Nephron (organoid): ENCODE results near the gene SYNE4.
"Not testable (repeated sequence)": the region's sequence is repeated elsewhere in the genome, so short reads cannot be mapped to it uniquely, and the experiment has no call there.

Experiments
- H3K27ac Mint-ChIP-seq, 3 experiments: 2 replicates each; pipeline ENCODE4 v1.8.0; 2020; ENCODE audit warnings: mixed read lengths in 3 of 3, mild to moderate bottlenecking in 2 of 3, moderate library complexity in 1 of 3
- H3K27me3 Mint-ChIP-seq: 2 replicates; pipeline ENCODE4 v1.8.0; 2021; ENCODE audit warnings: low read depth, mild to moderate bottlenecking, moderate library complexity, mixed read lengths
- H3K36me3 Mint-ChIP-seq: 2 replicates; pipeline ENCODE4 v1.8.0; 2020; ENCODE audit warnings: low read depth, mixed read lengths
- H3K4me1 Mint-ChIP-seq: 2 replicates; pipeline ENCODE4 v1.8.0; 2020; ENCODE audit warnings: mixed read lengths
- H3K4me3 Mint-ChIP-seq, 3 experiments: 2 replicates each; pipeline ENCODE4 v1.8.0; 2020; ENCODE audit warnings: mild to moderate bottlenecking in 3 of 3, mixed read lengths in 3 of 3, moderate library complexity in 2 of 3
- H3K9me3 Mint-ChIP-seq: 2 replicates; pipeline ENCODE4 v1.8.0; 2020; ENCODE audit warnings: mixed read lengths
- TF ChIP-seq, protein P1 (sequence below), 3 experiments: fragments of 200-600 bp; sonication (generic); IDR thresholded peaks; one replicate each; pipeline ENCODE4 v1.5.0; 2021; ENCODE audit warnings: antibody characterized with exemption in 3 of 3; ENCODE audit not compliant: unreplicated experiment in 3 of 3

Gene SYNE4

GRCh38 chr19:35988824-35989223 is 19.8 kb downstream of the SYNE4 start:
- Mint-ChIP-seq H3K27me3 (peaks cover 59% of the 10 kb centered on the region), H3K4me1 (no peaks in the 10 kb centered on the region), H3K9me3 (no peaks in the 10 kb centered on the region), H3K36me3 (no peaks in the 10 kb centered on the region), H3K27ac (no peak overlapping the region), H3K4me3 (no peak overlapping the region)
- TF ChIP-seq, protein P1, sequence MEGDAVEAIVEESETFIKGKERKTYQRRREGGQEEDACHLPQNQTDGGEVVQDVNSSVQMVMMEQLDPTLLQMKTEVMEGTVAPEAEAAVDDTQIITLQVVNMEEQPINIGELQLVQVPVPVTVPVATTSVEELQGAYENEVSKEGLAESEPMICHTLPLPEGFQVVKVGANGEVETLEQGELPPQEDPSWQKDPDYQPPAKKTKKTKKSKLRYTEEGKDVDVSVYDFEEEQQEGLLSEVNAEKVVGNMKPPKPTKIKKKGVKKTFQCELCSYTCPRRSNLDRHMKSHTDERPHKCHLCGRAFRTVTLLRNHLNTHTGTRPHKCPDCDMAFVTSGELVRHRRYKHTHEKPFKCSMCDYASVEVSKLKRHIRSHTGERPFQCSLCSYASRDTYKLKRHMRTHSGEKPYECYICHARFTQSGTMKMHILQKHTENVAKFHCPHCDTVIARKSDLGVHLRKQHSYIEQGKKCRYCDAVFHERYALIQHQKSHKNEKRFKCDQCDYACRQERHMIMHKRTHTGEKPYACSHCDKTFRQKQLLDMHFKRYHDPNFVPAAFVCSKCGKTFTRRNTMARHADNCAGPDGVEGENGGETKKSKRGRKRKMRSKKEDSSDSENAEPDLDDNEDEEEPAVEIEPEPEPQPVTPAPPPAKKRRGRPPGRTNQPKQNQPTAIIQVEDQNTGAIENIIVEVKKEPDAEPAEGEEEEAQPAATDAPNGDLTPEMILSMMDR (IDR thresholded peaks at IDR 0.05; ENCODE audit: unreplicated experiment in 3 of 3): no peak

DNA sequence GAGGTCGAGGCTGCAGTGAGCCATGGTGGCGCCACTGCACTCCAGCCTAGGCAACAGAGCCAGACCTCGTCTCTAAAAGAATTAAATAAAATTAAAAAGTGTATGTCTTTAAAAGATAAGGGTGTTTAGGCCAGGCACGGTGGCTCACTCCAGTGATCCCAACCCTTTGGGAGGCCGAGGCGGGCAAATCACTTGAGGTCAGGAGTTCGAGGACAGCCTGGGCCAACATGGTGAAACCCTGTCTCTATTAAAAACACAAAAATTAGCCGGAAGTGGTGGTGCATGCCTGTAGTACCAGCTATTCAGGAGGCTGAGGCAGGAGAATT is 21.1 kb downstream of the SYNE4 start:
- H3K27me3 Mint-ChIP-seq: peaks cover 69% of the 10 kb centered on the region
- H3K4me1 Mint-ChIP-seq: no peaks in the 10 kb centered on the region
- H3K36me3 Mint-ChIP-seq: no peaks in the 10 kb centered on the region
- TF ChIP-seq, protein P1 (IDR thresholded peaks at IDR 0.05; ENCODE audit: unreplicated experiment in 3 of 3): no peak
- H3K9me3 Mint-ChIP-seq: no peaks in the 10 kb centered on the region
- peak overlapping the region in 2 of 3 experiments; percentile 44 to 57 for H3K4me3 Mint-ChIP-seq
- no peak overlapping the region for H3K27ac Mint-ChIP-seq

DNA sequence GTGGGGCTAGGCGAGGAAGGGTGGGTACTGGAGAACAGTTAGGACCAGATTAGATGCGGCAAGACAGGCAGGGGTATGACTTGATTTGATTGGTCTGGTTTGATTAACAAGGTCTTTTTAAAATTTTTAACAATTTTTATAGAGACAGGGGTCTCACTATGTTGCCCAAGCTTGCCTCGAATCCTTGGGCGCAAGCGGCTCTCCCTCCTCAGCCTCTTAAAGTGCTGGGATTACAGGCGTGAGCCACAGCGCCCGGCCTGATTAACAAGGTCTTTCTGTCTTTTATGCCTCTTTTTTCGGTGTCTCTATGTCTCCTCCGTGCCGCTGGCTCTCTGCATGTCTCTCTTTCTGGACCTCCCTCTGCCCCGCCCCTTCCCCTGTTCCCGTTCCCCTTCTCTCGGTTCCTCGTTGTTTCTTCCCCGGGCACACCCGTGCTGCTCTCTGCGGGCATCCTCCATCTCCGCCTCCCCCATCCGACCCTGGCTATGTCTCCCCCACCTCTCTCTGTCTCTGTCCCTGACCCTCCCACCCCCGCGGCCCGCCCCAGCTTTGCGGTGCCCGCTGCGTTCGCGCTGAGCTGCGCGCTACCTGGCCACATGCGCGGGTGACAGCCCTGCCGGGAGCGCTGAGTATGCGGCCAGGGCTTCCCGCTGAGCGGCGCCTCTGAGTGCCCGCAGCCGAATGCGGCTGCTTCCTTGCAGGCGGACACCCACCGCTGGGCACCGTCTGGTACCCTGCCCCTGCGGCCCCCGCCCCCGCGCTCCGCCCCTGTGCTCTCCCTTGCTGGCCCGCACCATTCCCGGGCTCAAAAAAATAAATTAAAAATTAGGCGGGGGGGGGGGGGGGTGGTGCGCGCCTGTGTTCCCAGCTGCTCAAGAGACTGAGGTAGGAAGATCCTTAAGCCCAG is 21.7 kb downstream of the SYNE4 start:
- H3K9me3 Mint-ChIP-seq: no peaks in the 10 kb centered on the region
- H3K27ac Mint-ChIP-seq: no peak overlapping the region
- H3K27me3 Mint-ChIP-seq: peaks cover 75% of the 10 kb centered on the region
- TF ChIP-seq, protein P1 (IDR thresholded peaks at IDR 0.05; ENCODE audit: unreplicated experiment in 3 of 3): no peak
- H3K4me3 Mint-ChIP-seq: peak overlapping the region; percentile 76 to 83 (median 82)
- no peaks in the 10 kb centered on the region for H3K36me3 Mint-ChIP-seq
- H3K4me1 Mint-ChIP-seq: no peaks in the 10 kb centered on the region

DNA sequence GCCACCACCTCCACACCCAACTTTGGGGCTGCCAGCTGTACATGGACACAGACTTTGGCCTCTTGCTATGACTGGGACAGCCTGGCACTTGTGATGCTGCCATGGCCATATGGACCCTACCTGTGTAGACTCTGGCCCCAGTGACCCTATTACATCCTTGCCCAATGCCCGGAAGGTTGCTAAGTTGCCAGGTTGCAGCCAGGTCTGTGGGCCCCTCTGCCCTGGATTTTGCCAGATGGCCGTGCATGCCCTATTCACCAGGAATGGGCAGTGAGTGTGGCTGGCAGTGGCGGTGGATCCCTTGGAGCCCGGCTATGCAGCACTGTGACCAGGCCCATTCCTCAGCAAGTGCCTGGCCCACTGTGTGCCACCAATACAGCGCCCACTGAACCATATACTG is 22.5 kb downstream of the SYNE4 start:
- no peaks in the 10 kb centered on the region for H3K9me3 Mint-ChIP-seq
- TF ChIP-seq, protein P1 (IDR thresholded peaks at IDR 0.05; ENCODE audit: unreplicated experiment in 3 of 3): no peak
- no peak overlapping the region for H3K27ac Mint-ChIP-seq
- H3K4me1 Mint-ChIP-seq: no peaks in the 10 kb centered on the region
- H3K36me3 Mint-ChIP-seq: no peaks in the 10 kb centered on the region
- peak overlapping the region; percentile 50 to 83 (median 52) for H3K4me3 Mint-ChIP-seq
- H3K27me3 Mint-ChIP-seq: peaks cover 81% of the 10 kb centered on the region

DNA sequence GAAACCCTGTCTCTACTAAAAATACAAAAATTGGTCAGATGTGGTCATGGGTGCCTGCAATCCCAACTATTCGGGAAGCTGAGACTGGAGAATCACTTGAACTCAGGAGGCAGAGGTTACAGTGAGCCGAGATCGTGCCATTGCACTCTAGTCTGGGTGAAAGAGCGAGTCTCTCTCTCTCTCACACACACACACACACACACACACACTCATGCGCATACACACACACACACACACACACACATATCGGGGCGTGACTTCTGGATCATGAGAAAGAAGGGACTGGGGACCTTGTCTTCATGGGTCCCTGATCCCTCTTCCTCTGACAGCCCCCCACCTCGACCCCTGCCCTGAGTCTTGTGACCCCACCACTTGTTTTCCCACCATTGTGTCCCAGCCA is 25.4 kb downstream of the SYNE4 start:
- TF ChIP-seq, protein P1 (IDR thresholded peaks at IDR 0.05; ENCODE audit: unreplicated experiment in 3 of 3): no peak
- Mint-ChIP-seq H3K27ac (no peak overlapping the region), H3K27me3 (peaks cover 77% of the 10 kb centered on the region), H3K4me1 (no peaks in the 10 kb centered on the region), H3K4me3 (no peak overlapping the region), H3K36me3 (no peaks in the 10 kb centered on the region), H3K9me3 (no peaks in the 10 kb centered on the region)

DNA sequence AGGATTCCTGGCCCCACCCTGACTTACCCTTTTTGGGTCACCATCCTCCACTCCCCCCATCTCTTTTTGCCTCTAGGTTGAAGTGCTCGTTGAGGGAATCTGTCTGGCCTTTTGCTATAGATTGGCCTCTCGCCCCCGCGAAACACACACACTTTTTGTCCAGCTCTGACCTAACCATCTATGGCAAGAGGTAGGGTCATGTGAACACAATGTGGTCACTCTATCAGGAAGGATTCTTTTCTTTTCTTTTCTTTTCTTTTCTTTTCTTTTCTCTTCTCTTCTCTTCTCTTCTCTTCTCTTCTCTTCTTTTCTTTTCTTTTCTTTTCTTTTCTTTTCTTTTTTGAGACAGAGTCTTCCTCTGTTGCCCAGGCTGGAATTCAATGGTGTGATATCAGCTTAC is 27.6 kb downstream of the SYNE4 start:
- not testable (repeated sequence) for H3K36me3 Mint-ChIP-seq, H3K9me3 Mint-ChIP-seq, H3K4me1 Mint-ChIP-seq, H3K4me3 Mint-ChIP-seq, H3K27ac Mint-ChIP-seq
- peaks cover 61% of the 10 kb centered on the region for H3K27me3 Mint-ChIP-seq
